ENCODE data around the gene MTNR1A. TPM values are rescaled to one million over a fixed set of nuclear protein-coding genes. Genes with fewer than 3 reads are reported as not detected.

MTNR1A gene
- total and polyA plus RNA-seq, 10 donors, result not detected

DNA sequence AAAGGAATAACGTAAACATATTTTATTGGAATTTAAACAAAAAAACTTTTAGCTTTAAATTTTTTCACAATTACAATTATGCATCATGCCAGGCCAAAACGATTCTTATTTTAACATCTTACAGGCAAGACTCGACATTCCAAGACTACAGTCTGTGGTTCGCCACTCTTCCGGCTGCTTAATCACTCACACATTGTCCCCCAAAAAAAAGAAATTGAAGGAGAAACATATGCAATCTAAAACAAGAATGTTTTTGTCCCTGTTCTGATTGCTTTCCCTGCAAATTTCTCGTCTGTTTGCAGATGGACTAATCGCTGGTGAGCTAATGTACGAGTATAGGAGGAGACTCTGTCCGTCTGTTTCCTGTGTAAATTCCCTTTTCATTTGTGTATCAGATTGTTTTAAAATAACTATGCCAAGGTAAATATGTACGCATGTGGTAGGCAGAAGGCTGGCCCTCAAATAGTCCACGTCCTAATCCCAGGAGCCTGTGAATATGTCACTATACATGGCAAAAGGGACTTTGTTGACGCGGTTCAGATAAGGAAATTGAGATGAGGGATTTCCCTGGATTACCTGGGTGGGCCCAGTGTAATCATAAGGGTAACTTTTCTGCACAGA, 37.7 kb upstream of the MTNR1A start:
- Histone ChIP-seq H3K4me3 (no peak overlapping the region), H3K4me1 (no peaks in the 10 kb centered on the region), H3K9me3 (no peaks in the 10 kb centered on the region), H3K27ac (no peak overlapping the region), H3K36me3 (no peaks in the 10 kb centered on the region), H3K27me3 (replicated peaks in 1 of 7) (no peaks in the 10 kb centered on the region)
- no peak for TF ChIP-seq POLR2A (IDR thresholded peaks at IDR 0.05)
- no peak for TF ChIP-seq POLR2AphosphoS5 (IDR thresholded peaks at IDR 0.05)
- TF ChIP-seq, protein P1, sequence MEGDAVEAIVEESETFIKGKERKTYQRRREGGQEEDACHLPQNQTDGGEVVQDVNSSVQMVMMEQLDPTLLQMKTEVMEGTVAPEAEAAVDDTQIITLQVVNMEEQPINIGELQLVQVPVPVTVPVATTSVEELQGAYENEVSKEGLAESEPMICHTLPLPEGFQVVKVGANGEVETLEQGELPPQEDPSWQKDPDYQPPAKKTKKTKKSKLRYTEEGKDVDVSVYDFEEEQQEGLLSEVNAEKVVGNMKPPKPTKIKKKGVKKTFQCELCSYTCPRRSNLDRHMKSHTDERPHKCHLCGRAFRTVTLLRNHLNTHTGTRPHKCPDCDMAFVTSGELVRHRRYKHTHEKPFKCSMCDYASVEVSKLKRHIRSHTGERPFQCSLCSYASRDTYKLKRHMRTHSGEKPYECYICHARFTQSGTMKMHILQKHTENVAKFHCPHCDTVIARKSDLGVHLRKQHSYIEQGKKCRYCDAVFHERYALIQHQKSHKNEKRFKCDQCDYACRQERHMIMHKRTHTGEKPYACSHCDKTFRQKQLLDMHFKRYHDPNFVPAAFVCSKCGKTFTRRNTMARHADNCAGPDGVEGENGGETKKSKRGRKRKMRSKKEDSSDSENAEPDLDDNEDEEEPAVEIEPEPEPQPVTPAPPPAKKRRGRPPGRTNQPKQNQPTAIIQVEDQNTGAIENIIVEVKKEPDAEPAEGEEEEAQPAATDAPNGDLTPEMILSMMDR (IDR thresholded peaks at IDR 0.05 in 8 of 11, conservative IDR thresholded peaks at IDR 0.05 in 3 of 11), result no peak
- intact Hi-C loops (cut with DNase I; ENCODE audit: low total_unique reads), result no loop called here
- DNase-seq, result no peak
- 82 to 90% (median 87%) methylated on average over 13 of the region's 13 CpGs for WGBS, 5 donors

DNA sequence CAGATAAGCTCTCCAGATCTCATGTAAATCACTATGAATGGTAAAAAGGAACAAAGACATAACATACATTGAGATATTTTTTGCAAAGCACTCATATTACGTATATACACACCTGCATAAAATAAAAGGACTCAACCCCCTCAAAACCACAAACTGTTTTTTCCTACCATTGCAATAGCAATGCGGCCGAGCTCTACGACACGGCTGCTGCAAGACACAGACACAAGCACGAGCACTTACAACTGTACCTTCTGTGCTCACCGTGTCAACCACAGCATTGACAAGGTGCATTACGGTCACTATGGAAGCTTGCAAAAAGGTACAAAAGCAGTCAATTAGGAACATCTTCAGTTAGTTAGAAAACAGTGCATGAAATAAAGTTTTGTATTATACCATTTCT, 37.1 kb upstream of the MTNR1A start:
- no peaks in the 10 kb centered on the region for H3K9me3 ChIP-seq
- intact Hi-C loops (cut with DNase I; ENCODE audit: low total_unique reads), result no loop called here

DNA sequence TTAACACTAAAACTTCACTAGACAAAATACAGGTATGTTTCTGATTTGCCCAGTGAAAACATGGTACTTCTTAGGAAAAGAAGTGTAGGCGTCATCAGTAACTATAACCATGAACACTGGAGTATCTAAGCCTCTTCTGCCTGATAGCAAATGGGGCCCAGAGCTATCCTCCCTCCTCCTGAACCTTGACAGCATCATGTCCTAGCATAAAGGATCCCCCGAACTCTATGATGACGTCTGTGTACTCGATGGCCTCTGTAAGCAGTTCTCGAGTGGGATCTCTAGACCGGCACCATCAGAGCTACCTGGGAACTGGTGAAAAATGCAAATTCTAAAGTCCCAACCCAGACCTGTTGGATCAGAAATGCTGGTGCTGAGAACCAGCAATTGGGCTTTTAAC, 36.3 kb upstream of the MTNR1A start:
- Histone ChIP-seq H3K27ac (no peak overlapping the region), H3K4me3 (no peak overlapping the region), H3K4me1 (no peaks in the 10 kb centered on the region), H3K9me3 (no peaks in the 10 kb centered on the region), H3K27me3 (replicated peaks in 1 of 7) (no peaks in the 10 kb centered on the region), H3K36me3 (no peaks in the 10 kb centered on the region)
- WGBS, 5 donors, result 83 to 90% (median 85%) methylated on average over 6 of the region's 6 CpGs
- no peak for DNase-seq
- intact Hi-C loops (cut with DNase I; ENCODE audit: low total_unique reads), result no loop called here
- no peak for TF ChIP-seq POLR2A (IDR thresholded peaks at IDR 0.05)
- no peak for TF ChIP-seq POLR2AphosphoS5 (IDR thresholded peaks at IDR 0.05)
- TF ChIP-seq, protein P1 (IDR thresholded peaks at IDR 0.05 in 8 of 11, conservative IDR thresholded peaks at IDR 0.05 in 3 of 11), result no peak

More for the DNA sequence above, 37.1 kb upstream of the MTNR1A start:
- Histone ChIP-seq H3K4me3 (no peak overlapping the region), H3K36me3 (no peaks in the 10 kb centered on the region), H3K4me1 (no peaks in the 10 kb centered on the region), H3K27me3 (replicated peaks in 1 of 7) (no peaks in the 10 kb centered on the region), H3K27ac (no peak overlapping the region)
- TF ChIP-seq, protein P1 (IDR thresholded peaks at IDR 0.05 in 8 of 11, conservative IDR thresholded peaks at IDR 0.05 in 3 of 11), result no peak
- no peak for TF ChIP-seq POLR2AphosphoS5 (IDR thresholded peaks at IDR 0.05)
- TF ChIP-seq POLR2A (IDR thresholded peaks at IDR 0.05), result no peak
- no peak for DNase-seq
- WGBS, 5 donors, result 79 to 91% (median 90%) methylated on average over 8 of the region's 8 CpGs

DNA sequence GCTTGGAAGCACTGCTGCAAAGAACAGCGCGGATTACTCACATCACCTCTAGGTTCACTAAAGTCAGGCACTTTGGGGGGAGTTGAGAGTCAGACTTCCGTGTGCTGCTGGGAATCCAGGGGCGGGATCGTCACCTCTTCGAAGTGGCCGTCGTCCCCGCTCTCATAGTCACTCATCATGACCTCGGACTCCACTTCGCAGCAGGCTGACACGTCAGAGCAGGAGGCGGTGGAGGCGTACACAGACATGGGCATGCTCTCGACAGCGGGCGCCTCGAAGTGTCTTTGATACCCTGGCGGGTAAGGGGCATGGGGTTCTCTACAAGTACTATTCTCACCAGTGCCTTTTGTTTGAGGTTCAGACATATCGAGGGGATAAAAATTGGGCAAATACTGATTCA, 33.1 kb upstream of the MTNR1A start:
- H3K36me3 ChIP-seq, result no peaks in the 10 kb centered on the region
- intact Hi-C loops (cut with DNase I; ENCODE audit: low total_unique reads), result no loop called here
- no peak overlapping the region for H3K4me3 ChIP-seq
- no peaks in the 10 kb centered on the region for H3K9me3 ChIP-seq
- H3K4me1 ChIP-seq, result no peaks in the 10 kb centered on the region
- H3K27ac ChIP-seq, result no peak overlapping the region
- 93 to 95% (median 94%) methylated on average over 20 of the region's 20 CpGs for WGBS, 5 donors
- H3K27me3 ChIP-seq (replicated peaks in 1 of 7), result no peaks in the 10 kb centered on the region
- TF ChIP-seq POLR2A (IDR thresholded peaks at IDR 0.05) (no peak), POLR2AphosphoS5 (IDR thresholded peaks at IDR 0.05) (no peak)
- TF ChIP-seq, protein P1 (IDR thresholded peaks at IDR 0.05 in 8 of 11, conservative IDR thresholded peaks at IDR 0.05 in 3 of 11), result no peak
- DNase-seq, result peak; percentile 77
